ENCODE results near the gene TP53INP2. TPM values are rescaled to one million over a fixed set of nuclear protein-coding genes. Genes with fewer than 3 reads are reported as not detected.

Gene TP53INP2
- total RNA-seq, 1 experiment from 2014 or later, result 20.6 TPM

- ATAC-seq (no peak), DNase-seq (ENCODE audit: low read depth, low spot score) (no peak)
- in situ Hi-C loops (cut with HindIII; ENCODE audit: low pct_unique_long_range_greater_than_20kb, low sequenced_read_pairs), result no loop called here
- no peak for TF ChIP-seq CTCF (IDR thresholded peaks at IDR 0.05)
- TF ChIP-seq POLR2AphosphoS5 (IDR thresholded peaks at IDR 0.05; ENCODE audit: low read depth, low read length), result no peak
- no peak for TF ChIP-seq REST (IDR thresholded peaks at IDR 0.05; ENCODE audit: insufficient read depth in 1 of 2, low read depth in 2 of 2, low read length in 1 of 2)
- no peak for TF ChIP-seq SIN3A (IDR thresholded peaks at IDR 0.05; ENCODE audit: borderline replicate concordance, insufficient read depth, low read depth, low read length)
- TF ChIP-seq TCF7L2 (IDR thresholded peaks at IDR 0.05; ENCODE audit: low read depth, low read length), result no peak
- Histone ChIP-seq H3K9me3 (ENCODE audit: control insufficient read depth, insufficient read depth, low read depth, low read length) (no peaks in the 10 kb centered on the region), H3K4me3 (ENCODE audit: low read depth in 2 of 2, low read length in 2 of 2) (no peak overlapping the region), H3K27me3 (ENCODE audit: control insufficient read depth, insufficient read depth, low read length) (no peaks in the 10 kb centered on the region), H3K27ac (ENCODE audit: low read length) (no peak overlapping the region), H3K4me1 (ENCODE audit: control insufficient read depth, insufficient read depth, low read length) (no peaks in the 10 kb centered on the region), H3K36me3 (ENCODE audit: control insufficient read depth, insufficient read depth, low read length) (no peaks in the 10 kb centered on the region)
- no TSS peak for BruUV-seq (replicated peaks)
- ChIA-PET CTCF (no interaction called here), POLR2A (no interaction called here)
- intact Hi-C loops (cut with micrococcal nuclease; ENCODE audit: unreplicated experiment), result no loop called here
Measured at GRCh38 chr20:34693414-34693813, 10.7 kb upstream of the TP53INP2 start.

GRCh38 chr20:34701405-34702085 is 2.6 kb upstream of the TP53INP2 start:
- intact Hi-C loops (cut with micrococcal nuclease; ENCODE audit: unreplicated experiment) (loop anchor here (10.0 kb wide), 1 partner anchor 137 kb away; no protein-coding TSS in a partner anchor), in situ Hi-C loops (cut with HindIII; ENCODE audit: low pct_unique_long_range_greater_than_20kb, low sequenced_read_pairs) (no loop called here)
- Histone ChIP-seq H3K27me3 (ENCODE audit: control insufficient read depth, insufficient read depth, low read length) (no peaks in the 10 kb centered on the region), H3K27ac (ENCODE audit: low read length) (no peak overlapping the region), H3K36me3 (ENCODE audit: control insufficient read depth, insufficient read depth, low read length) (no peaks in the 10 kb centered on the region), H3K4me1 (ENCODE audit: control insufficient read depth, insufficient read depth, low read length) (peaks cover 8% of the 10 kb centered on the region), H3K9me3 (ENCODE audit: control insufficient read depth, insufficient read depth, low read depth, low read length) (no peaks in the 10 kb centered on the region), H3K4me3 (ENCODE audit: low read depth in 2 of 2, low read length in 2 of 2) (no peak overlapping the region)
- TF ChIP-seq TCF7L2 (IDR thresholded peaks at IDR 0.05; ENCODE audit: low read depth, low read length), result no peak
- ATAC-seq (no peak), DNase-seq (ENCODE audit: low read depth, low spot score) (no peak)
- no TSS peak for BruUV-seq (replicated peaks)
- CTCF ChIA-PET, result no interaction called here
- POLR2A ChIA-PET, result interaction anchor here (0.6 kb wide), 1 partner anchor 8 kb away, joined by 5 read pairs; no protein-coding TSS in a partner anchor

GRCh38 chr20:34703061-34703423 is 1.1 kb upstream of the TP53INP2 start:
- TF ChIP-seq TCF7L2 (IDR thresholded peaks at IDR 0.05; ENCODE audit: low read depth, low read length), result no peak
- no peak for TF ChIP-seq REST (IDR thresholded peaks at IDR 0.05; ENCODE audit: insufficient read depth in 1 of 2, low read depth in 2 of 2, low read length in 1 of 2)
- TF ChIP-seq CTCF (IDR thresholded peaks at IDR 0.05), result no peak
- no peak for TF ChIP-seq SIN3A (IDR thresholded peaks at IDR 0.05; ENCODE audit: borderline replicate concordance, insufficient read depth, low read depth, low read length)
- no peak for TF ChIP-seq POLR2AphosphoS5 (IDR thresholded peaks at IDR 0.05; ENCODE audit: low read depth, low read length)
- Histone ChIP-seq H3K4me1 (ENCODE audit: control insufficient read depth, insufficient read depth, low read length) (peaks cover 8% of the 10 kb centered on the region), H3K27ac (ENCODE audit: low read length) (no peak overlapping the region), H3K36me3 (ENCODE audit: control insufficient read depth, insufficient read depth, low read length) (no peaks in the 10 kb centered on the region), H3K27me3 (ENCODE audit: control insufficient read depth, insufficient read depth, low read length) (no peaks in the 10 kb centered on the region), H3K9me3 (ENCODE audit: control insufficient read depth, insufficient read depth, low read depth, low read length) (no peaks in the 10 kb centered on the region), H3K4me3 (ENCODE audit: low read depth in 2 of 2, low read length in 2 of 2) (peak overlapping the region; percentile 64 to 87; a peak in 2 of 4 replicates)
- ATAC-seq (no peak), DNase-seq (ENCODE audit: low read depth, low spot score) (no peak)
- ChIA-PET CTCF (interaction anchor here (0.5 to 0.7 kb wide), 2 partner anchors 49 to 177 kb away, joined by 4 to 6 read pairs; no protein-coding TSS in a partner anchor), POLR2A (no interaction called here)
- in situ Hi-C loops (cut with HindIII; ENCODE audit: low pct_unique_long_range_greater_than_20kb, low sequenced_read_pairs), result no loop called here
- intact Hi-C loops (cut with micrococcal nuclease; ENCODE audit: unreplicated experiment), result loop anchor here (10.0 kb wide), 1 partner anchor 138 kb away; no protein-coding TSS in a partner anchor
- BruUV-seq (replicated peaks), result no TSS peak

Data from Panc1 (cell line).